ENCODE results near the gene EXOC6B. TPM values are rescaled to one million over a fixed set of nuclear protein-coding genes. Genes with fewer than 3 reads are reported as not detected.

EXOC6B gene
- polyA plus RNA-seq, 2 of the 4 experiments (the other 2 are of a cell fraction), result 15.5 to 24.7 TPM

DNA sequence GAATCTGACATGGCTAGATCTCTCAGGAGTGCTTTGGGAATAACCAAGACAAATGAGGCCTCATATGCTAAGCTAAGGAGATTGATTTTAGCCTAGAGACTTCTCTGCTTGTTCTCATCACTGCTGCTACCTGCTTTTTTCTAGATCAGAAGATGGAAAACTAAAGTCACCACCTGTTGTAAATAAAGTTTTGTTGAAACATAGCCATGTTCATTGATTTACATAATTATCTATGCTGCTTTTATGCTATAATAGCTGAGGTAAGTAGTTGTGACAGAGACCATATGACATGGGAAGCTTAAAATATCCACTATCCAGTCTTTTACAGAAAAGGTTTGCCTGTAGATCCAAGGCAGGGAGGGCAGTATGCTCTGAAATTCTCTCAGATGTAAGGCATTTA is 632.1 kb downstream of the EXOC6B start:
- DNase-seq (ENCODE audit: low read depth in 1 of 2, low spot score in 1 of 2) (no peak), FAIRE-seq (no peak), ATAC-seq (no peak)
- H3K27ac ChIP-seq, result no peak overlapping the region
- peaks cover 6% of the 10 kb centered on the region for H3K4me1 ChIP-seq
- no peak for TF ChIP-seq TFCP2L1 (CRISPR knock-in tag; IDR thresholded peaks at IDR 0.05)
- TF ChIP-seq ZSCAN20 (CRISPR knock-in tag; IDR thresholded peaks at IDR 0.05), result no peak
- TF ChIP-seq, protein P1, sequence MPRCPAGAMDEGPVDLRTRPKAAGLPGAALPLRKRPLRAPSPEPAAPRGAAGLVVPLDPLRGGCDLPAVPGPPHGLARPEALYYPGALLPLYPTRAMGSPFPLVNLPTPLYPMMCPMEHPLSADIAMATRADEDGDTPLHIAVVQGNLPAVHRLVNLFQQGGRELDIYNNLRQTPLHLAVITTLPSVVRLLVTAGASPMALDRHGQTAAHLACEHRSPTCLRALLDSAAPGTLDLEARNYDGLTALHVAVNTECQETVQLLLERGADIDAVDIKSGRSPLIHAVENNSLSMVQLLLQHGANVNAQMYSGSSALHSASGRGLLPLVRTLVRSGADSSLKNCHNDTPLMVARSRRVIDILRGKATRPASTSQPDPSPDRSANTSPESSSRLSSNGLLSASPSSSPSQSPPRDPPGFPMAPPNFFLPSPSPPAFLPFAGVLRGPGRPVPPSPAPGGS (IDR thresholded peaks at IDR 0.05), result no peak
- TF ChIP-seq TP53 (CRISPR knock-in tag; IDR thresholded peaks at IDR 0.05), result no peak
- TF ChIP-seq RAD21 (conservative IDR thresholded peaks at IDR 0.05 in 1 of 2, IDR thresholded peaks at IDR 0.05 in 1 of 2), result no peak
- no peak for TF ChIP-seq CBX2 (IDR thresholded peaks at IDR 0.05; ENCODE audit: borderline replicate concordance, low read depth)
- no peak for TF ChIP-seq KDM1A (IDR thresholded peaks at IDR 0.05; ENCODE audit: low read depth)
- no peak for TF ChIP-seq BHLHE40 (IDR thresholded peaks at IDR 0.05; ENCODE audit: low read depth, low read length)
- no peak for TF ChIP-seq MYC (IDR thresholded peaks at IDR 0.05; ENCODE audit: borderline replicate concordance, low read length)
- TF ChIP-seq MAZ (IDR thresholded peaks at IDR 0.05; ENCODE audit: borderline replicate concordance, low read depth, low read length), result no peak
- no peak for TF ChIP-seq EP300 (IDR thresholded peaks at IDR 0.05)
- TF ChIP-seq, protein P2, sequence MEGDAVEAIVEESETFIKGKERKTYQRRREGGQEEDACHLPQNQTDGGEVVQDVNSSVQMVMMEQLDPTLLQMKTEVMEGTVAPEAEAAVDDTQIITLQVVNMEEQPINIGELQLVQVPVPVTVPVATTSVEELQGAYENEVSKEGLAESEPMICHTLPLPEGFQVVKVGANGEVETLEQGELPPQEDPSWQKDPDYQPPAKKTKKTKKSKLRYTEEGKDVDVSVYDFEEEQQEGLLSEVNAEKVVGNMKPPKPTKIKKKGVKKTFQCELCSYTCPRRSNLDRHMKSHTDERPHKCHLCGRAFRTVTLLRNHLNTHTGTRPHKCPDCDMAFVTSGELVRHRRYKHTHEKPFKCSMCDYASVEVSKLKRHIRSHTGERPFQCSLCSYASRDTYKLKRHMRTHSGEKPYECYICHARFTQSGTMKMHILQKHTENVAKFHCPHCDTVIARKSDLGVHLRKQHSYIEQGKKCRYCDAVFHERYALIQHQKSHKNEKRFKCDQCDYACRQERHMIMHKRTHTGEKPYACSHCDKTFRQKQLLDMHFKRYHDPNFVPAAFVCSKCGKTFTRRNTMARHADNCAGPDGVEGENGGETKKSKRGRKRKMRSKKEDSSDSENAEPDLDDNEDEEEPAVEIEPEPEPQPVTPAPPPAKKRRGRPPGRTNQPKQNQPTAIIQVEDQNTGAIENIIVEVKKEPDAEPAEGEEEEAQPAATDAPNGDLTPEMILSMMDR (IDR thresholded peaks at IDR 0.05), result no peak
- no peak for TF ChIP-seq CEBPB (IDR thresholded peaks at IDR 0.05)
- TF ChIP-seq PBX3 (IDR thresholded peaks at IDR 0.05), result no peak
- TF ChIP-seq, protein P3, sequence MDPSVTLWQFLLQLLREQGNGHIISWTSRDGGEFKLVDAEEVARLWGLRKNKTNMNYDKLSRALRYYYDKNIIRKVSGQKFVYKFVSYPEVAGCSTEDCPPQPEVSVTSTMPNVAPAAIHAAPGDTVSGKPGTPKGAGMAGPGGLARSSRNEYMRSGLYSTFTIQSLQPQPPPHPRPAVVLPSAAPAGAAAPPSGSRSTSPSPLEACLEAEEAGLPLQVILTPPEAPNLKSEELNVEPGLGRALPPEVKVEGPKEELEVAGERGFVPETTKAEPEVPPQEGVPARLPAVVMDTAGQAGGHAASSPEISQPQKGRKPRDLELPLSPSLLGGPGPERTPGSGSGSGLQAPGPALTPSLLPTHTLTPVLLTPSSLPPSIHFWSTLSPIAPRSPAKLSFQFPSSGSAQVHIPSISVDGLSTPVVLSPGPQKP (IDR thresholded peaks at IDR 0.05; ENCODE audit: low read depth, low read length), result no peak
- no peak for TF ChIP-seq KDM5A (IDR thresholded peaks at IDR 0.05)
- TF ChIP-seq RFX5 (IDR thresholded peaks at IDR 0.05), result no peak
- POLR2A ChIA-PET, result no interaction called here
- H3K9me3 ChIP-seq, result no peaks in the 10 kb centered on the region
- no peak overlapping the region for H3K4me2 ChIP-seq
- CTCF ChIA-PET, result interaction anchor here (0.6 kb wide), 1 partner anchor 365 kb away, joined by 3 read pairs; no protein-coding TSS in a partner anchor
- H3K4me3 ChIP-seq, result no peak overlapping the region

DNA sequence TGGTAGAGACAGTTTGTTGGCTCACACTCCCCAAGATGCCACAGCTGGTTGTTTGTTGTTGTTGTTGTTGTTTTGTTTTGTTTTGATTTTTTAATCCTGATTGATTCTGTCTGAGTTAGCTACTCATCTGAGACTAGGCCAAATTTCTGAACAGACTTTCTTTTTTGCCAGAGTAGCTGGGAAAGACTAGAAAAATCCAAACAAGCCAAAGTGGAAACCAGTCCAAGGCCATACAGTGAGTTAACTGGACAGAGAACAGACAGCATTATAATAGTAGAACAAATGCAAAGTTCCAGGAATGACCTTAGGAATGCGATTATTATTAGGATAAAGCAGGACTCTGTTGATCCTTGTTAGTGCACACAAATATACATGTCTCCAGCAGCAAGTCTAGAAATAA is 634.4 kb downstream of the EXOC6B start:
- WGBS (ENCODE audit: missing lambda C conversion rate), result 81% methylated on average over 1 of the region's 1 CpG
- no peak overlapping the region for H3K27ac ChIP-seq
- H3K4me2 ChIP-seq, result no peak overlapping the region
- ChIA-PET POLR2A (no interaction called here), CTCF (interaction anchor here (1.2 kb wide), 2 partner anchors 13 to 41 kb away, joined by 3 to 4 read pairs; no protein-coding TSS in a partner anchor)
- H3K4me3 ChIP-seq, result no peak overlapping the region
- FAIRE-seq, result no peak
- ATAC-seq, result no peak
- no peaks in the 10 kb centered on the region for H3K9me3 ChIP-seq
- no peaks in the 10 kb centered on the region for H3K4me1 ChIP-seq
- no peak for DNase-seq (ENCODE audit: low read depth in 1 of 2, low spot score in 1 of 2)
- TF ChIP-seq PHF8 (IDR thresholded peaks at IDR 0.05; ENCODE audit: borderline replicate concordance, low read depth) (no peak), HOXB5 (CRISPR knock-in tag; IDR thresholded peaks at IDR 0.05) (no peak), CHD2 (IDR thresholded peaks at IDR 0.05; ENCODE audit: low read length, partially characterized antibody) (no peak), HOXB13 (CRISPR knock-in tag; IDR thresholded peaks at IDR 0.05; ENCODE audit: low read depth) (no peak), ZFP36 (IDR thresholded peaks at IDR 0.05; ENCODE audit: borderline replicate concordance, partially characterized antibody) (no peak), SMC3 (IDR thresholded peaks at IDR 0.05) (no peak), POLR2A (IDR thresholded peaks at IDR 0.05; ENCODE audit: low read length) (no peak), PBX3 (IDR thresholded peaks at IDR 0.05) (no peak), CBX8 (IDR thresholded peaks at IDR 0.05) (no peak), TFCP2L1 (CRISPR knock-in tag; IDR thresholded peaks at IDR 0.05) (no peak)
- TF ChIP-seq, protein P4, sequence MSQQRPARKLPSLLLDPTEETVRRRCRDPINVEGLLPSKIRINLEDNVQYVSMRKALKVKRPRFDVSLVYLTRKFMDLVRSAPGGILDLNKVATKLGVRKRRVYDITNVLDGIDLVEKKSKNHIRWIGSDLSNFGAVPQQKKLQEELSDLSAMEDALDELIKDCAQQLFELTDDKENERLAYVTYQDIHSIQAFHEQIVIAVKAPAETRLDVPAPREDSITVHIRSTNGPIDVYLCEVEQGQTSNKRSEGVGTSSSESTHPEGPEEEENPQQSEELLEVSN (IDR thresholded peaks at IDR 0.05; ENCODE audit: borderline replicate concordance, low read depth), result no peak
- TF ChIP-seq, protein P5, sequence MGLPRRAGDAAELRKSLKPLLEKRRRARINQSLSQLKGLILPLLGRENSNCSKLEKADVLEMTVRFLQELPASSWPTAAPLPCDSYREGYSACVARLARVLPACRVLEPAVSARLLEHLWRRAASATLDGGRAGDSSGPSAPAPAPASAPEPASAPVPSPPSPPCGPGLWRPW (IDR thresholded peaks at IDR 0.05), result no peak
- TF ChIP-seq, protein P6, sequence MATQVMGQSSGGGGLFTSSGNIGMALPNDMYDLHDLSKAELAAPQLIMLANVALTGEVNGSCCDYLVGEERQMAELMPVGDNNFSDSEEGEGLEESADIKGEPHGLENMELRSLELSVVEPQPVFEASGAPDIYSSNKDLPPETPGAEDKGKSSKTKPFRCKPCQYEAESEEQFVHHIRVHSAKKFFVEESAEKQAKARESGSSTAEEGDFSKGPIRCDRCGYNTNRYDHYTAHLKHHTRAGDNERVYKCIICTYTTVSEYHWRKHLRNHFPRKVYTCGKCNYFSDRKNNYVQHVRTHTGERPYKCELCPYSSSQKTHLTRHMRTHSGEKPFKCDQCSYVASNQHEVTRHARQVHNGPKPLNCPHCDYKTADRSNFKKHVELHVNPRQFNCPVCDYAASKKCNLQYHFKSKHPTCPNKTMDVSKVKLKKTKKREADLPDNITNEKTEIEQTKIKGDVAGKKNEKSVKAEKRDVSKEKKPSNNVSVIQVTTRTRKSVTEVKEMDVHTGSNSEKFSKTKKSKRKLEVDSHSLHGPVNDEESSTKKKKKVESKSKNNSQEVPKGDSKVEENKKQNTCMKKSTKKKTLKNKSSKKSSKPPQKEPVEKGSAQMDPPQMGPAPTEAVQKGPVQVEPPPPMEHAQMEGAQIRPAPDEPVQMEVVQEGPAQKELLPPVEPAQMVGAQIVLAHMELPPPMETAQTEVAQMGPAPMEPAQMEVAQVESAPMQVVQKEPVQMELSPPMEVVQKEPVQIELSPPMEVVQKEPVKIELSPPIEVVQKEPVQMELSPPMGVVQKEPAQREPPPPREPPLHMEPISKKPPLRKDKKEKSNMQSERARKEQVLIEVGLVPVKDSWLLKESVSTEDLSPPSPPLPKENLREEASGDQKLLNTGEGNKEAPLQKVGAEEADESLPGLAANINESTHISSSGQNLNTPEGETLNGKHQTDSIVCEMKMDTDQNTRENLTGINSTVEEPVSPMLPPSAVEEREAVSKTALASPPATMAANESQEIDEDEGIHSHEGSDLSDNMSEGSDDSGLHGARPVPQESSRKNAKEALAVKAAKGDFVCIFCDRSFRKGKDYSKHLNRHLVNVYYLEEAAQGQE (IDR thresholded peaks at IDR 0.05), result no peak
